Measurements from ENCODE around the gene DOHH. TPM values are rescaled to one million over a fixed set of nuclear protein-coding genes. Genes with fewer than 3 reads are reported as not detected.
A peak's percentile ranks its signal among the peaks of the same experiment; 100 is the strongest.

Gene DOHH, protein sequence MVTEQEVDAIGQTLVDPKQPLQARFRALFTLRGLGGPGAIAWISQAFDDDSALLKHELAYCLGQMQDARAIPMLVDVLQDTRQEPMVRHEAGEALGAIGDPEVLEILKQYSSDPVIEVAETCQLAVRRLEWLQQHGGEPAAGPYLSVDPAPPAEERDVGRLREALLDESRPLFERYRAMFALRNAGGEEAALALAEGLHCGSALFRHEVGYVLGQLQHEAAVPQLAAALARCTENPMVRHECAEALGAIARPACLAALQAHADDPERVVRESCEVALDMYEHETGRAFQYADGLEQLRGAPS
- total RNA-seq (2014; rRNA removed; shearing (Covaris generic); ENCODE audit: low replicate concordance): 0.89 and 10.4 TPM in 2 replicates

DNA sequence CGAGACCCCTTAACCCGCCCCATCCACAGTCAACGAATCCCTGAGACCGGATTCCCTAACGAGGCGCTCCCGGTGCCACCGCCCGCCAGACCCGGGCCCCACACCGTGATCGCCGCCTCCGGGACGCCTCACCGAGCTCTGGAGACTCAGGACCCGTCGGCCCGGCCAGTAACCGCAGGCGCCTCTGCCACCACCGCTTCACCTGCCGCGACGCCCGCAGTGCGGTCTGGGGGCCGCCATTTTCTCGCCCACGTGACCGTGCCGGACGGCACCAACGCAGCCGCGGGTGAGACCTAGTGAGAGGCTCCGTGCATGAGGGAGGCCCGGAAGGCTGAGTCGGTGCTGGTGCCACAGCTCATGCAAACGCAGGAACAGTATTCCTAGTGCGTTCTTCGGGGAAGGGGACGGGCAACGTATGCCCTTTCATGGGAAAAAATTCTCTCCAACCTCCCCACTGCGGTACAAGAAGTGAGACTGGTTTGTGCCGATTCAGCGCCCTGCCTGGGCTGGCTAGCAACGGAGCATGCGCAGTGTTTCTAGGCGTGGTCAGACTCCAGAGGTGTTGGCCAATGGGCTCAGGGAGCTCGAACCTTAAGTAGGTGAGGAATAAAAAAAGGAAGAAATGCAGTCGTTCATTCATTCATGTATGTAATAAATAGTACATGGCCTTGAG, at the start of gene DOHH:
TSS of gene DOHH (minus strand) at position 246 of the 673 bp plus-strand sequence. CDS start 3,860 bp downstream, outside the sequence.
- peak within 1 kb of the TSS; percentile 56 for H3K27ac ChIP-seq (ENCODE audit: low read length)
- H3K4me3 ChIP-seq (ENCODE audit: low read length): peak within 1 kb of the TSS; percentile 97
- H3K4me2 ChIP-seq (ENCODE audit: low read depth, low read length, poor library complexity, severe bottlenecking): peak within 1 kb of the TSS; percentile 91
- H3K9ac ChIP-seq (ENCODE audit: low read length): peak within 1 kb of the TSS; percentile 93
- H3K9me2 ChIP-seq (replicated peaks; ENCODE audit: insufficient read depth, low read length): no peaks in the 10 kb centered on the region
- no peaks in the 10 kb centered on the region for H3K27me3 ChIP-seq (ENCODE audit: low read length)
- H3K4me1 ChIP-seq (ENCODE audit: low read length): peaks cover 19% of the 10 kb centered on the region
- no peaks in the 10 kb centered on the region for H3K9me3 ChIP-seq (ENCODE audit: low read length)
- peak; percentile 99 for DNase-seq
- no peaks in the 10 kb centered on the region for H3K36me3 ChIP-seq (ENCODE audit: insufficient read depth, low read length)
- H4K20me1 ChIP-seq (ENCODE audit: insufficient read depth, low read depth, low read length): no peaks in the 10 kb centered on the region
- H3K79me2 ChIP-seq (ENCODE audit: low read length): peaks cover 36% of the 10 kb centered on the region
- peak within 1 kb of the TSS; percentile 24; the same call in 1 of the 2 replicates for H2AFZ ChIP-seq (ENCODE audit: low read length)

DNA sequence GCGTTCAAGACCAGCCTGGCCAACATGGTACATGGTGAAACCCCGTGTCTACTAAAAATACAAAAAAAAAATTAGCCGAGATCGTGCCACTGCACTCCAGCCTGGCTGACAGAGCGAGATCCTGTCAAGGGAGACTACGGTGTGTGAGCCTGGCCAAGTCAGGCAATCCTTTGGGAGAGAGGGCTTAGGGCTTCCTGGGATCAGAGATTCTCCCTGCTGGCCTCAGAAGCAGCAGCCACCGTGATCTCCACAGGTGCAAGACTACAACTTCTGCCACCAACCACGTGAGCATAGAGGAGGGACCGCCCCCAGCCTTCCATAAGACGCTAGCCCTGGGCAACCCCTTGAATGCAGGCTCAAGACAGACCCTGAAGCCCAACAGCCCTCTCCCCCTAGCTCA, 49.3 kb upstream of the DOHH start:
- Histone ChIP-seq H3K9me2 (replicated peaks; ENCODE audit: insufficient read depth, low read length) (no peaks in the 10 kb centered on the region), H3K79me2 (ENCODE audit: low read length) (peaks cover 22% of the 10 kb centered on the region), H3K27ac (ENCODE audit: low read length) (no peak overlapping the region), H3K4me3 (ENCODE audit: low read length) (no peak overlapping the region), H4K20me1 (ENCODE audit: insufficient read depth, low read depth, low read length) (peaks cover 15% of the 10 kb centered on the region; the same call in 1 of the 2 replicates), H3K27me3 (ENCODE audit: low read length) (no peaks in the 10 kb centered on the region), H2AFZ (ENCODE audit: low read length) (no peak overlapping the region), H3K4me1 (ENCODE audit: low read length) (peaks cover 23% of the 10 kb centered on the region), H3K4me2 (ENCODE audit: low read depth, low read length, poor library complexity, severe bottlenecking) (no peak overlapping the region), H3K9ac (ENCODE audit: low read length) (no peak overlapping the region), H3K36me3 (ENCODE audit: insufficient read depth, low read length) (no peaks in the 10 kb centered on the region), H3K9me3 (ENCODE audit: low read length) (no peaks in the 10 kb centered on the region)
- DNase-seq: no peak

DNA sequence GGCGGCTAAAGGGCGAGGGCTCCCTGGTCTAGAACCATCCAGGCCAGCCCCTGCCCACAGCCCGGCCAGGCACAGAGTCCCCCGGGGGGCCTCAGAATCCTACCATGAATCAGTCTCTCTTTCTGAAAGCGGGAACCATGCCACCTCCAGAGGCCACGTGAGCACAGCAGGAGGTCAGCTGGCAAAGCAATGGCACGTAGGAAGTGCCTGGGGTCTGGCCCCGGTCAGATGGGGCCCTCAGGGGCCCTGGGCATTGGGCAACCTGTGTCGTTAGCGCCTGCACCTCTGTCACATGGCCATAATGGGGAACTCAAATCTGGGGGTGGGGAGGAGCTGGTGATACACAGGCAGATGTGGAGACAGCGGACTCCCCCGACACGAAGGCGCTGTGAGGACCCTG, 48.1 kb upstream of the DOHH start:
- H3K4me1 ChIP-seq (ENCODE audit: low read length): peaks cover 11% of the 10 kb centered on the region
- H3K27me3 ChIP-seq (ENCODE audit: low read length): no peaks in the 10 kb centered on the region
- peaks cover 13% of the 10 kb centered on the region for H3K79me2 ChIP-seq (ENCODE audit: low read length)
- no peak overlapping the region for H3K27ac ChIP-seq (ENCODE audit: low read length)
- no peak overlapping the region for H3K4me2 ChIP-seq (ENCODE audit: low read depth, low read length, poor library complexity, severe bottlenecking)
- no peak overlapping the region for H2AFZ ChIP-seq (ENCODE audit: low read length)
- H3K36me3 ChIP-seq (ENCODE audit: insufficient read depth, low read length): no peaks in the 10 kb centered on the region
- DNase-seq: no peak
- H4K20me1 ChIP-seq (ENCODE audit: insufficient read depth, low read depth, low read length): peaks cover 15% of the 10 kb centered on the region; the same call in 1 of the 2 replicates
- H3K4me3 ChIP-seq (ENCODE audit: low read length): no peak overlapping the region
- H3K9me3 ChIP-seq (ENCODE audit: low read length): no peaks in the 10 kb centered on the region
- H3K9me2 ChIP-seq (replicated peaks; ENCODE audit: insufficient read depth, low read length): no peaks in the 10 kb centered on the region
- H3K9ac ChIP-seq (ENCODE audit: low read length): no peak overlapping the region

DNA sequence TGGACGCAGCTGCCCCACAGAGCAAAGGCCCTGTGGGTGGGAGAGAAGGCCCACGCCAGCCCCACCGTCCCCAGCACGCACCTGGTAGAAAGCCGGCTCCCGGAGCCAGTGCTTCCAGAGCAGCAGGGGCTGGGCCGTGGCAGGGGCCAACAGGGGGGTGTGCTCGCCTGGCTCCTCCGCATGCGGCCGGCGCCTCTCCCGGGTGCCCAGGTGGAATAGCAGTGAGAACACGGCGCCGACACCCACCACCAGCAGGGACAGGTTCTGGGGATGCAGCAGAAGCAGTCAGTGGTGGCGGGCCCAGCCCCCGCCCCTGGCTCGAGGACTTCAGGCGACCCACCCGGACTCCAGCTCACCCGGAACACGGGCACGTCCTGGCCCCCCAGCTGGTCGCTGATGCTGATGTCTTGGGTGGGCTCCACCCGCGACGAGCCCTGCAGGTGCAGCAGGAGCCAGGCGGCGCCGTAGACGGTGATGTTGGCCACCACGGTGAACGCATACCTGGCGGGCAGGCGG, 47.4 kb upstream of the DOHH start:
- Histone ChIP-seq H3K27ac (ENCODE audit: low read length) (no peak overlapping the region), H4K20me1 (ENCODE audit: insufficient read depth, low read depth, low read length) (peaks cover 15% of the 10 kb centered on the region; the same call in 1 of the 2 replicates), H3K79me2 (ENCODE audit: low read length) (peaks cover 9% of the 10 kb centered on the region), H3K4me2 (ENCODE audit: low read depth, low read length, poor library complexity, severe bottlenecking) (no peak overlapping the region), H3K27me3 (ENCODE audit: low read length) (no peaks in the 10 kb centered on the region), H3K4me1 (ENCODE audit: low read length) (peaks cover 5% of the 10 kb centered on the region), H3K9me2 (replicated peaks; ENCODE audit: insufficient read depth, low read length) (no peaks in the 10 kb centered on the region), H3K9me3 (ENCODE audit: low read length) (no peaks in the 10 kb centered on the region), H3K36me3 (ENCODE audit: insufficient read depth, low read length) (no peaks in the 10 kb centered on the region), H2AFZ (ENCODE audit: low read length) (no peak overlapping the region), H3K4me3 (ENCODE audit: low read length) (no peak overlapping the region), H3K9ac (ENCODE audit: low read length) (no peak overlapping the region)
- DNase-seq: no peak

DNA sequence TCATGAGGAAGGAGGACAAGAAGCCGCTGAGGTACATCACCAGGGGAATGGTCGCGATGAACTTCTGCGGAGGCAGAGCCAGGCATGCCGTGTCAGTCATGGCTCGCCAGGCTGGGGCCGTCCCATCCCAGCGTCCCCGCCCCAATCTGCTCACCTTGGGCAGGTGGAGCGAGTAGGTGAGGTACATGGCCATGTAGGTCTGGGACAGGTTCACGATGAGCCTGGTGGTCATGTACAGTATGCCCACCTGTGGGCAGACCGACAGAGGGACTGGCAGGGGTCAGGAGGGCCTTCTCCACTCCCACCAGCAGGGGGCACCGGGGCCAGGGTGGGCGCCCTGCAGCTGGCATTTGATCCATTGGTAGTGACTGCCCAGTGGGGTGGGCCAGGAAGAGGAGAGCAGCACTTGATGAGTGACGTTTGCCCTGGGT, 46.8 kb upstream of the DOHH start:
- Histone ChIP-seq H3K9ac (ENCODE audit: low read length) (no peak overlapping the region), H3K9me3 (ENCODE audit: low read length) (no peaks in the 10 kb centered on the region), H3K36me3 (ENCODE audit: insufficient read depth, low read length) (no peaks in the 10 kb centered on the region), H4K20me1 (ENCODE audit: insufficient read depth, low read depth, low read length) (peaks cover 15% of the 10 kb centered on the region; the same call in 1 of the 2 replicates), H3K4me3 (ENCODE audit: low read length) (no peak overlapping the region), H3K79me2 (ENCODE audit: low read length) (peaks cover 4% of the 10 kb centered on the region; the same call in 1 of the 2 replicates), H3K4me1 (ENCODE audit: low read length) (no peaks in the 10 kb centered on the region), H3K9me2 (replicated peaks; ENCODE audit: insufficient read depth, low read length) (no peaks in the 10 kb centered on the region), H3K27ac (ENCODE audit: low read length) (no peak overlapping the region), H3K27me3 (ENCODE audit: low read length) (no peaks in the 10 kb centered on the region), H3K4me2 (ENCODE audit: low read depth, low read length, poor library complexity, severe bottlenecking) (no peak overlapping the region), H2AFZ (ENCODE audit: low read length) (no peak overlapping the region)
- DNase-seq: peak; percentile 71

DNA sequence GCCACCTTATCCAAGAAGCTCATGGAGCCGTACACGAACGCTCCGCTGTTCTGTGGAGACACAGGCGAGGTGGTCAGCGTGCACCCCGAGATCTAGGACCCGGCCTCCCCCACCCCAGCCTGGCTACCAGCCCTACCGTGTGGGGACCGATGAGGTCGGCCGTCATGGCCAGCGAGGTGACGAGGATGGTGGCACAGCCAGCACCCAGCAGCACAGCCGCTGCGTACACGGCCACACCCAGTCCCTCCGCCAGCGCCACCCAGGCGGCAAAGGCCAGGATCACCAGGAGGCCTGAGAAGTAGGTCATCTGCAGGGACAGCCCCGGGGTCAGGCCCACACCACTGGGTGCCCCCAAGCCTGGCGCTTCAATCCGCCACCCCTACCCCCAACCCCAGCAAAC, 45.6 kb upstream of the DOHH start:
- Histone ChIP-seq H2AFZ (ENCODE audit: low read length) (no peak overlapping the region), H3K4me2 (ENCODE audit: low read depth, low read length, poor library complexity, severe bottlenecking) (no peak overlapping the region), H3K9me2 (replicated peaks; ENCODE audit: insufficient read depth, low read length) (no peaks in the 10 kb centered on the region), H3K36me3 (ENCODE audit: insufficient read depth, low read length) (no peaks in the 10 kb centered on the region), H3K27ac (ENCODE audit: low read length) (no peak overlapping the region), H3K4me1 (ENCODE audit: low read length) (no peaks in the 10 kb centered on the region), H4K20me1 (ENCODE audit: insufficient read depth, low read depth, low read length) (peaks cover 15% of the 10 kb centered on the region; the same call in 1 of the 2 replicates), H3K27me3 (ENCODE audit: low read length) (no peaks in the 10 kb centered on the region), H3K4me3 (ENCODE audit: low read length) (no peak overlapping the region), H3K79me2 (ENCODE audit: low read length) (no peaks in the 10 kb centered on the region), H3K9me3 (ENCODE audit: low read length) (no peaks in the 10 kb centered on the region), H3K9ac (ENCODE audit: low read length) (no peak overlapping the region)
- no peak for DNase-seq

DNA sequence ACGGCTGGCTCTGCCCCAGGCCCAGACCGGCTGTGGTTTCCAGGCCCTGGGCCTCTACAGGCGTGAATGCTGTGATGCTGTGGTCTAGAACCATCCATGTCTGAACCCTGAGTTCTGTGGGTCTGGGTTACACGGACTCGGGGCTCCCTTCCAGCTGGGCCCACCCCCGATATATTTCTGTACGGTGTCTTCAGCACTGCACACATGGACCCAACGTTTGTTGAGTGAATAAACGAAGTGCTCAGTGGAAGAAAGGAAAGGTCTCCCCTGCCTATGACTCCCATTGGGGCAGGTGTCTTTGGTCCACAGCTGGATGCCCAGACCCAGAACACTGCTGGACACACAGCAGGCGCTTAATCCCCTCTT, 45.2 kb upstream of the DOHH start:
- H3K4me3 ChIP-seq (ENCODE audit: low read length): no peak overlapping the region
- H3K79me2 ChIP-seq (ENCODE audit: low read length): no peaks in the 10 kb centered on the region
- H4K20me1 ChIP-seq (ENCODE audit: insufficient read depth, low read depth, low read length): peaks cover 15% of the 10 kb centered on the region; the same call in 1 of the 2 replicates
- H2AFZ ChIP-seq (ENCODE audit: low read length): no peak overlapping the region
- no peak for DNase-seq
- H3K9ac ChIP-seq (ENCODE audit: low read length): no peak overlapping the region
- no peaks in the 10 kb centered on the region for H3K9me2 ChIP-seq (replicated peaks; ENCODE audit: insufficient read depth, low read length)
- no peaks in the 10 kb centered on the region for H3K27me3 ChIP-seq (ENCODE audit: low read length)
- H3K9me3 ChIP-seq (ENCODE audit: low read length): no peaks in the 10 kb centered on the region
- no peaks in the 10 kb centered on the region for H3K36me3 ChIP-seq (ENCODE audit: insufficient read depth, low read length)
- no peaks in the 10 kb centered on the region for H3K4me1 ChIP-seq (ENCODE audit: low read length)
- H3K4me2 ChIP-seq (ENCODE audit: low read depth, low read length, poor library complexity, severe bottlenecking): no peak overlapping the region
- H3K27ac ChIP-seq (ENCODE audit: low read length): no peak overlapping the region
